Panc1 (cell line): ENCODE results near the gene KCNH6. TPM values are rescaled to one million over a fixed set of nuclear protein-coding genes. Genes with fewer than 3 reads are reported as not detected.

ENCODE experiments used
- ATAC-seq: fragments of 200-7000 bp; cut with Tn5 transposase; 2 replicates; pipeline ENCODE4 v1.9.1; 2020; ENCODE audit warnings: mild to moderate bottlenecking, moderate library complexity
- BruUV-seq: library from RNA; stranded (reverse); fragments of 400-500 nt; replicated peaks from 2 replicates; lab custom pipeline; 2021; lab: Mats Ljungman, UMichigan
- CTCF ChIA-PET: fragments of 300-600 bp; sonication (Branson Sonifier 250); formaldehyde crosslinking; loops from one replicate; lab custom pipeline; 2022; ENCODE audit warnings: antibody characterized with exemption; lab: Charles Lee
- POLR2A ChIA-PET: fragments of 300-600 bp; sonication (Branson Sonifier 250); formaldehyde crosslinking; loops from one replicate; lab custom pipeline; 2022; ENCODE audit warnings: antibody characterized with exemption; lab: Charles Lee
- DNase-seq: peaks from one replicate; pipeline ENCODE4 v3.0.0-alpha.2; 2010; ENCODE audit warnings: low read depth, low spot score
- H3K27ac ChIP-seq: 2 replicates; pipeline ENCODE4 v1.5.1; 2011; ENCODE audit warnings: mild to moderate bottlenecking, low read length, inconsistent platforms
- H3K27me3 ChIP-seq: fragments of 200-500 bp; sonication (Bioruptor generic); 2 replicates; pipeline ENCODE4 v1.6.0; 2014; ENCODE audit warnings: low read length, inconsistent platforms; ENCODE audit not compliant: control insufficient read depth, insufficient read depth
- H3K36me3 ChIP-seq: fragments of 200-500 bp; sonication (Bioruptor generic); 2 replicates; pipeline ENCODE4 v1.5.1; 2014; ENCODE audit warnings: inconsistent platforms, mild to moderate bottlenecking, low read length, moderate library complexity; ENCODE audit not compliant: control insufficient read depth, insufficient read depth
- H3K4me1 ChIP-seq: 2 replicates; pipeline ENCODE4 v1.5.1; 2011; ENCODE audit warnings: inconsistent platforms, mild to moderate bottlenecking, low read length, moderate library complexity; ENCODE audit not compliant: control insufficient read depth, insufficient read depth
- H3K4me3 ChIP-seq, 2 experiments: 2 replicates each; pipeline ENCODE4 v1.5.1; 2011 to 2012; ENCODE audit warnings: low read depth in 2 of 2, low read length in 2 of 2, mild to moderate bottlenecking in 2 of 2, inconsistent platforms in 1 of 2, moderate library complexity in 1 of 2
- H3K9me3 ChIP-seq: fragments of 200-500 bp; sonication (Bioruptor generic); 2 replicates; pipeline ENCODE4 v1.5.1; 2014; ENCODE audit warnings: low read depth, mild to moderate bottlenecking, inconsistent platforms, low read length, moderate library complexity; ENCODE audit not compliant: control insufficient read depth, insufficient read depth
- POLR2AphosphoS5 ChIP-seq: IDR thresholded peaks from 2 replicates; pipeline ENCODE4 v1.6.1; 2012; ENCODE audit warnings: mild to moderate bottlenecking, low read depth, low read length, moderate library complexity
- REST ChIP-seq, 2 experiments: IDR thresholded peaks; 2 replicates each; pipeline ENCODE4 v1.6.1; 2011 to 2012; ENCODE audit warnings: low read depth in 2 of 2, control low read depth in 1 of 2, low read length in 1 of 2, mild to moderate bottlenecking in 1 of 2, moderate library complexity in 1 of 2; ENCODE audit not compliant: insufficient read depth in 1 of 2
- SIN3A ChIP-seq: IDR thresholded peaks from 2 replicates; pipeline ENCODE4 v1.6.1; 2012; ENCODE audit warnings: low read depth, mild to moderate bottlenecking, low read length, moderate library complexity, borderline replicate concordance; ENCODE audit not compliant: insufficient read depth
- TCF7L2 ChIP-seq: IDR thresholded peaks from 2 replicates; pipeline ENCODE4 v1.6.1; 2011; ENCODE audit warnings: mild to moderate bottlenecking, low read depth, low read length, inconsistent platforms
- in situ Hi-C: cut with HindIII; loops from 2 replicates; pipeline ENCODE4 v1.10.0; 2016; ENCODE audit warnings: low sequenced_read_pairs, low pct_unique_long_range_greater_than_20kb
- intact Hi-C: fragments of 100-400 bp; cut with micrococcal nuclease; formaldehyde crosslinking; loops from one replicate; pipeline ENCODE4 v1.10.0; 2022; ENCODE audit not compliant: unreplicated experiment
- total RNA-seq: library from RNA; stranded (reverse); gene quantifications from one replicate; pipeline ENCODE4 v1.2.1, GENCODE V29; 2021; ENCODE audit not compliant: unreplicated experiment
- TF ChIP-seq, protein P1 (sequence below): fragments of 450-650 bp; IDR thresholded peaks from 2 replicates; pipeline ENCODE4 v1.5.1; 2017; ENCODE audit warnings: mild to moderate bottlenecking

The KCNH6 gene
- total RNA-seq, 1 experiment from 2014 or later: not detected

GRCh38 chr17:63479495-63480184, 43.5 kb upstream of the KCNH6 start:
- H3K36me3 ChIP-seq: no peaks in the 10 kb centered on the region
- BruUV-seq: no TSS peak
- ChIA-PET POLR2A (no interaction called here), CTCF (interaction anchor here (0.9 to 2.6 kb wide), 7 partner anchors 21 to 132 kb away, joined by 3 to 24 read pairs (median 5); no protein-coding TSS in a partner anchor)
- DNase-seq (no peak), ATAC-seq (no peak)
- in situ Hi-C loops: no loop called here
- no peak overlapping the region for H3K27ac ChIP-seq
- intact Hi-C loops: loop anchor here (5.0 kb wide), 1 partner anchor 52 kb away; no protein-coding TSS in a partner anchor
- TF ChIP-seq REST (IDR thresholded peaks at IDR 0.05; ENCODE audit: insufficient read depth in 1 of 2, low read depth in 2 of 2, low read length in 1 of 2) (no peak), SIN3A (no peak)
- peaks cover 10% of the 10 kb centered on the region for H3K4me1 ChIP-seq
- H3K27me3 ChIP-seq: no peaks in the 10 kb centered on the region
- H3K4me3 ChIP-seq: no peak overlapping the region
- H3K9me3 ChIP-seq: no peaks in the 10 kb centered on the region

- Histone ChIP-seq H3K4me3 (no peak overlapping the region), H3K27me3 (no peaks in the 10 kb centered on the region), H3K9me3 (no peaks in the 10 kb centered on the region), H3K27ac (no peak overlapping the region), H3K36me3 (no peaks in the 10 kb centered on the region), H3K4me1 (peaks cover 7% of the 10 kb centered on the region; the same call in 1 of the 2 replicates)
- DNase-seq: no peak
- in situ Hi-C loops: no loop called here
- intact Hi-C loops: no loop called here
- no TSS peak for BruUV-seq
- ATAC-seq: no peak
- ChIA-PET CTCF (interaction anchor here (0.6 to 2.6 kb wide), 3 partner anchors 45 to 103 kb away, joined by 3 to 24 read pairs (median 6); no protein-coding TSS in a partner anchor), POLR2A (no interaction called here)
- TF ChIP-seq REST (IDR thresholded peaks at IDR 0.05; ENCODE audit: insufficient read depth in 1 of 2, low read depth in 2 of 2, low read length in 1 of 2) (no peak), POLR2AphosphoS5 (no peak), SIN3A (no peak), TCF7L2 (no peak)
- TF ChIP-seq, protein P1, sequence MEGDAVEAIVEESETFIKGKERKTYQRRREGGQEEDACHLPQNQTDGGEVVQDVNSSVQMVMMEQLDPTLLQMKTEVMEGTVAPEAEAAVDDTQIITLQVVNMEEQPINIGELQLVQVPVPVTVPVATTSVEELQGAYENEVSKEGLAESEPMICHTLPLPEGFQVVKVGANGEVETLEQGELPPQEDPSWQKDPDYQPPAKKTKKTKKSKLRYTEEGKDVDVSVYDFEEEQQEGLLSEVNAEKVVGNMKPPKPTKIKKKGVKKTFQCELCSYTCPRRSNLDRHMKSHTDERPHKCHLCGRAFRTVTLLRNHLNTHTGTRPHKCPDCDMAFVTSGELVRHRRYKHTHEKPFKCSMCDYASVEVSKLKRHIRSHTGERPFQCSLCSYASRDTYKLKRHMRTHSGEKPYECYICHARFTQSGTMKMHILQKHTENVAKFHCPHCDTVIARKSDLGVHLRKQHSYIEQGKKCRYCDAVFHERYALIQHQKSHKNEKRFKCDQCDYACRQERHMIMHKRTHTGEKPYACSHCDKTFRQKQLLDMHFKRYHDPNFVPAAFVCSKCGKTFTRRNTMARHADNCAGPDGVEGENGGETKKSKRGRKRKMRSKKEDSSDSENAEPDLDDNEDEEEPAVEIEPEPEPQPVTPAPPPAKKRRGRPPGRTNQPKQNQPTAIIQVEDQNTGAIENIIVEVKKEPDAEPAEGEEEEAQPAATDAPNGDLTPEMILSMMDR: no peak
These were observed 42.9 kb upstream of the KCNH6 start for GRCh38 chr17:63480192-63480784.
